HL-60 (cell line): ENCODE data around the gene SDR42E2.

Source experiments
- GABPA ChIP-seq: IDR thresholded peaks from 2 replicates; pipeline ENCODE4 v1.6.1; 2012; ENCODE audit warnings: low read depth
- POLR2AphosphoS5 ChIP-seq: IDR thresholded peaks from 2 replicates; pipeline ENCODE4 v1.6.1; 2012; ENCODE audit warnings: low read depth
- SPI1 ChIP-seq: IDR thresholded peaks from 2 replicates; pipeline ENCODE4 v1.6.1; 2012; ENCODE audit warnings: low read depth, mild to moderate bottlenecking, borderline replicate concordance
- TF ChIP-seq, protein P1 (sequence below): IDR thresholded peaks from one replicate; pipeline ENCODE4 v1.5.1; 2011; ENCODE audit warnings: low read length, control low read depth, inconsistent platforms; ENCODE audit not compliant: insufficient read depth
- TF ChIP-seq, protein P2 (sequence below): IDR thresholded peaks from 2 replicates; pipeline ENCODE4 v1.6.1; 2012; ENCODE audit warnings: low read depth; ENCODE audit not compliant: insufficient replicate concordance

DNA sequence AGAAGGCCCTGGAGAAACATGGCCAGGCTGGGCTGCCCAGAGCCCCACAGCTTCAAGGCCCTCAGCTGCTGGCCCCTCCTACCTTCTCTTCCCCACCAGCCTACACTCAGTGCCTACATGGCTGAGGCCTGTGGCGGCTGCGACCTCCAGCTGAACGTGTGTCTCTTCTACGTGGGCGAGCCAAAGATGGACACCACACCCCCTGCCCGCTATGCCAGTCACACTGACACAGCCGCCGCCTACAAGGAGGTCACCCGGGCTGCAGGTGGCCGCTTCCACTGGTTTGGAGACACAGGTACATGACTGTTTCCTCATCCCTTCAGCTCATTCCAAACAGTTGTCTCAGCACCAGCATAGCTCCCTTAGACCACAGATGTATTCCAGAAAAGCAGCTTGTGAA is 29.5 kb upstream of the SDR42E2 start:
- TF ChIP-seq, protein P1, sequence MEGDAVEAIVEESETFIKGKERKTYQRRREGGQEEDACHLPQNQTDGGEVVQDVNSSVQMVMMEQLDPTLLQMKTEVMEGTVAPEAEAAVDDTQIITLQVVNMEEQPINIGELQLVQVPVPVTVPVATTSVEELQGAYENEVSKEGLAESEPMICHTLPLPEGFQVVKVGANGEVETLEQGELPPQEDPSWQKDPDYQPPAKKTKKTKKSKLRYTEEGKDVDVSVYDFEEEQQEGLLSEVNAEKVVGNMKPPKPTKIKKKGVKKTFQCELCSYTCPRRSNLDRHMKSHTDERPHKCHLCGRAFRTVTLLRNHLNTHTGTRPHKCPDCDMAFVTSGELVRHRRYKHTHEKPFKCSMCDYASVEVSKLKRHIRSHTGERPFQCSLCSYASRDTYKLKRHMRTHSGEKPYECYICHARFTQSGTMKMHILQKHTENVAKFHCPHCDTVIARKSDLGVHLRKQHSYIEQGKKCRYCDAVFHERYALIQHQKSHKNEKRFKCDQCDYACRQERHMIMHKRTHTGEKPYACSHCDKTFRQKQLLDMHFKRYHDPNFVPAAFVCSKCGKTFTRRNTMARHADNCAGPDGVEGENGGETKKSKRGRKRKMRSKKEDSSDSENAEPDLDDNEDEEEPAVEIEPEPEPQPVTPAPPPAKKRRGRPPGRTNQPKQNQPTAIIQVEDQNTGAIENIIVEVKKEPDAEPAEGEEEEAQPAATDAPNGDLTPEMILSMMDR, result no peak
- TF ChIP-seq POLR2AphosphoS5, result no peak
- TF ChIP-seq, protein P2, sequence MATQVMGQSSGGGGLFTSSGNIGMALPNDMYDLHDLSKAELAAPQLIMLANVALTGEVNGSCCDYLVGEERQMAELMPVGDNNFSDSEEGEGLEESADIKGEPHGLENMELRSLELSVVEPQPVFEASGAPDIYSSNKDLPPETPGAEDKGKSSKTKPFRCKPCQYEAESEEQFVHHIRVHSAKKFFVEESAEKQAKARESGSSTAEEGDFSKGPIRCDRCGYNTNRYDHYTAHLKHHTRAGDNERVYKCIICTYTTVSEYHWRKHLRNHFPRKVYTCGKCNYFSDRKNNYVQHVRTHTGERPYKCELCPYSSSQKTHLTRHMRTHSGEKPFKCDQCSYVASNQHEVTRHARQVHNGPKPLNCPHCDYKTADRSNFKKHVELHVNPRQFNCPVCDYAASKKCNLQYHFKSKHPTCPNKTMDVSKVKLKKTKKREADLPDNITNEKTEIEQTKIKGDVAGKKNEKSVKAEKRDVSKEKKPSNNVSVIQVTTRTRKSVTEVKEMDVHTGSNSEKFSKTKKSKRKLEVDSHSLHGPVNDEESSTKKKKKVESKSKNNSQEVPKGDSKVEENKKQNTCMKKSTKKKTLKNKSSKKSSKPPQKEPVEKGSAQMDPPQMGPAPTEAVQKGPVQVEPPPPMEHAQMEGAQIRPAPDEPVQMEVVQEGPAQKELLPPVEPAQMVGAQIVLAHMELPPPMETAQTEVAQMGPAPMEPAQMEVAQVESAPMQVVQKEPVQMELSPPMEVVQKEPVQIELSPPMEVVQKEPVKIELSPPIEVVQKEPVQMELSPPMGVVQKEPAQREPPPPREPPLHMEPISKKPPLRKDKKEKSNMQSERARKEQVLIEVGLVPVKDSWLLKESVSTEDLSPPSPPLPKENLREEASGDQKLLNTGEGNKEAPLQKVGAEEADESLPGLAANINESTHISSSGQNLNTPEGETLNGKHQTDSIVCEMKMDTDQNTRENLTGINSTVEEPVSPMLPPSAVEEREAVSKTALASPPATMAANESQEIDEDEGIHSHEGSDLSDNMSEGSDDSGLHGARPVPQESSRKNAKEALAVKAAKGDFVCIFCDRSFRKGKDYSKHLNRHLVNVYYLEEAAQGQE, result no peak
- TF ChIP-seq SPI1, result no peak
- TF ChIP-seq GABPA, result no peak
